Memory B cell (primary cell): ENCODE measurements around the gene MYH16.
"Not testable (repeated sequence)": the region's sequence is repeated elsewhere in the genome, so short reads cannot be mapped to it uniquely, and the experiment has no call there.

Experiments used
- ATAC-seq: fragments of 150-1000 bp; cut with Tn5 transposase; 2 replicates; pipeline ENCODE4 v1.10.0; 2021; ENCODE audit warnings: low read depth, mild to moderate bottlenecking, moderate library complexity
- DNase-seq, 2 donors: peaks; one replicate each; pipeline ENCODE4 v3.0.0; 2022; ENCODE audit warnings: low spot score in 2 of 2
- H3K27ac Mint-ChIP-seq: one replicate; pipeline ENCODE4 v1.8.0; 2022; ENCODE audit warnings: mild to moderate bottlenecking, moderate library complexity, mixed read lengths
- H3K27me3 Mint-ChIP-seq: one replicate; pipeline ENCODE4 v1.8.0; 2022; ENCODE audit warnings: mixed read lengths
- H3K36me3 Mint-ChIP-seq: one replicate; pipeline ENCODE4 v1.8.0; 2022; ENCODE audit warnings: mild to moderate bottlenecking, mixed read lengths
- H3K4me1 Mint-ChIP-seq: one replicate; pipeline ENCODE4 v1.8.0; 2022; ENCODE audit warnings: mixed read lengths
- H3K4me3 Mint-ChIP-seq: one replicate; pipeline ENCODE4 v1.8.0; 2022; ENCODE audit warnings: mild to moderate bottlenecking, moderate library complexity, mixed read lengths
- H3K9me3 Mint-ChIP-seq: one replicate; pipeline ENCODE4 v1.8.0; 2022; ENCODE audit warnings: mixed read lengths

The MYH16 gene

DNA sequence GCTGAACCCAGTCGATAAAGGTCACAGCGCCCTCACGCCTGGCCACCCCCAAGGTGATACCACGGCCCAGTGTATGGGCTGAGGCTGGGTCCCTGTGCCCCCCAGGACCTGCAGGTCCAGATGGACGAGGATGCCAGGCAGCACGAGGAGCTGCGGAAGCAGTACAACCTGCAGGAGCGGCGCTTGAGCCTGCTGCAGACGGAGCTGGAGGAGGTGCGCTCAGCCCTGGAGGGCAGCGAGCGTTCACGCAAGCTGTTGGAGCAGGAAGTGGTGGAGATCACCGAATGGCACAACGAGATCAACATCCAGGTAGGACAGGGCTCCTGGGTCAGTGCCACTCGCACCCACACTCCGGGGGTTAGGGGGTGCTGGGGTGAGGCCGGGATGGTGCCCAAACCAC lies 28.9 kb downstream of the MYH16 start:
- Mint-ChIP-seq H3K4me3 (no peak overlapping the region), H3K9me3 (no peaks in the 10 kb centered on the region), H3K36me3 (no peaks in the 10 kb centered on the region), H3K27me3 (no peaks in the 10 kb centered on the region), H3K4me1 (no peaks in the 10 kb centered on the region), H3K27ac (no peak overlapping the region)
- DNase-seq, result no peak
- no peak for ATAC-seq

DNA sequence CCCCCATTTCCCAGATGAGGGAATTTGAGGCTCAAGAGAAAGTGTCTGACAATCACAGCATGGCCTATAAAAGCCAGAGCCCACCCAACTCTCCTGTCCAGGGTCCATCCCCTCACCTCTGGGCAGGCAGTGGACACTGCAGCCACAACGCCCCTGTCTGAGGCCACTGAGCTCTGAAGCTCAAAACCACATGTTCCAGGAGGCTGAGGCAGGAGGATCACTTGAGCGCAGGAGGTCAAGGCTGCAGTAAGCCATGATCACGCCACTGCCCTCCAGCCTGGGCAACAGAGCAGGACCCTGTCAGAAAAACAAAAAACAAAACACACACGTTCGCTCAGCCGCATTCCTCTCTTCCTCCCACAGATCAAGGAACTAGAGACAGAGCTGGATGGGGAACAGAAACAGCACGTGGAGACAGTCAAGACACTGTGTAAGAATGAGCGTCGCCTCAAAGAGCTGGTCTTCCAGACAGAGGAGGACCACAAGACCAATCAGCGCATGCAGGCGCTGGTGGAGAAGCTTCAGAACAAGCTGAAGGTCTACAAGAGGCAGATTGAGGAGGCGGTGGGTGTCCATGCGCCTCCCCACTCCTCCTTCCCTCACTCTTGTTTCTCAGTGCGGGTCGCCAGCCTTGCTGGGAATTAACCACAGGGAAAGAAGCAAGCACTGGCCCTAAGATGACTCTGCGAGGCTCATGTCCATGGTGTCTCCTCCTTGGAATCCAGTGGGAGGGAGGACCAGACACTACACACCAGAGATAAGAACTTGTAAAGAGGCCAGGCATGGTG lies 33.0 kb downstream of the MYH16 start:
- Mint-ChIP-seq H3K4me3 (no peak overlapping the region), H3K9me3 (peaks cover 1% of the 10 kb centered on the region), H3K27ac (no peak overlapping the region), H3K4me1 (no peaks in the 10 kb centered on the region), H3K36me3 (peaks cover 4% of the 10 kb centered on the region), H3K27me3 (peaks cover 2% of the 10 kb centered on the region)
- DNase-seq, result no peak
- no peak for ATAC-seq

DNA sequence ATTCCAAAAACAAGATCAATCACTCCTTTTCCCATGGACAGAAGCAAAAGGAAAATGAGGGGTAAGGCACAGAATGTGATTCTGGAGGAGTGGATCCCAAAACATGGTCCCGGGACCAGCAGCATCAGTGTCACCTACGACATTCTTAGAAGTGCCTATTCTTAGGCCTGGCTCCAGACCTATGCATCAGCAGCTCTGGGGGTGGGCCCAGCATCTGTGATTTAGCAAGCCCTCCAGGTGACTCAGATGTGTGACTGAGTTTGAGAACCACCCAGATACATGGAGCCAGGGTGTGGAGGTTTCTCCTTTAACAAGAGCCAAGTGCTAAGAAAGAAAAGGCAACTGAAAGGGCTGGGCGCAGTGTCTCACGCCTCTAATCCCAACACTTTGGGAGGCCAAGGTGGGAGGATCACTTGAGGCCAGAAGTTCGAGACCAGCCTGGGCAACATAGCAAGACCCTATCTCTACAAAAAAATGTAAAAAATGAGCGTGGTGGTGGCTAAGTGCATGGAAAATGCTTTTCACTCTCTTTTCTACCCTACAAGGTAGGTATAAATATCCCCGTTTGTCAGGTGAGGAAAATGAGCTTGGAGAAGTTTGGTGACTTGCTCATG lies 35.9 kb downstream of the MYH16 start:
- Mint-ChIP-seq H3K27me3 (peaks cover 4% of the 10 kb centered on the region), H3K27ac (no peak overlapping the region), H3K36me3 (peaks cover 4% of the 10 kb centered on the region), H3K4me1 (no peaks in the 10 kb centered on the region), H3K4me3 (no peak overlapping the region), H3K9me3 (peaks cover 1% of the 10 kb centered on the region)
- no peak for DNase-seq
- no peak for ATAC-seq

- Mint-ChIP-seq H3K4me1 (no peaks in the 10 kb centered on the region), H3K4me3 (no peak overlapping the region), H3K27ac (no peak overlapping the region), H3K36me3 (peaks cover 4% of the 10 kb centered on the region), H3K9me3 (peaks cover 1% of the 10 kb centered on the region), H3K27me3 (peaks cover 4% of the 10 kb centered on the region)
- ATAC-seq (no peak), DNase-seq (no peak)
These were observed 36.5 kb downstream of the MYH16 start for GRCh38 chr7:99309111-99309510.

GRCh38 chr7:99310004-99310403 lies 37.4 kb downstream of the MYH16 start:
- ATAC-seq (no peak), DNase-seq (no peak)
- Mint-ChIP-seq H3K4me3 (no peak overlapping the region), H3K27ac (no peak overlapping the region), H3K9me3 (peaks cover 1% of the 10 kb centered on the region), H3K4me1 (peaks cover 2% of the 10 kb centered on the region), H3K36me3 (peaks cover 4% of the 10 kb centered on the region), H3K27me3 (peaks cover 8% of the 10 kb centered on the region)

GRCh38 chr7:99311702-99312101 lies 39.1 kb downstream of the MYH16 start:
- Mint-ChIP-seq H3K9me3 (peaks cover 1% of the 10 kb centered on the region), H3K4me3 (no peak overlapping the region), H3K36me3 (peaks cover 4% of the 10 kb centered on the region), H3K27me3 (peaks cover 8% of the 10 kb centered on the region), H3K4me1 (peaks cover 2% of the 10 kb centered on the region), H3K27ac (no peak overlapping the region)
- DNase-seq (no peak), ATAC-seq (no peak)

DNA sequence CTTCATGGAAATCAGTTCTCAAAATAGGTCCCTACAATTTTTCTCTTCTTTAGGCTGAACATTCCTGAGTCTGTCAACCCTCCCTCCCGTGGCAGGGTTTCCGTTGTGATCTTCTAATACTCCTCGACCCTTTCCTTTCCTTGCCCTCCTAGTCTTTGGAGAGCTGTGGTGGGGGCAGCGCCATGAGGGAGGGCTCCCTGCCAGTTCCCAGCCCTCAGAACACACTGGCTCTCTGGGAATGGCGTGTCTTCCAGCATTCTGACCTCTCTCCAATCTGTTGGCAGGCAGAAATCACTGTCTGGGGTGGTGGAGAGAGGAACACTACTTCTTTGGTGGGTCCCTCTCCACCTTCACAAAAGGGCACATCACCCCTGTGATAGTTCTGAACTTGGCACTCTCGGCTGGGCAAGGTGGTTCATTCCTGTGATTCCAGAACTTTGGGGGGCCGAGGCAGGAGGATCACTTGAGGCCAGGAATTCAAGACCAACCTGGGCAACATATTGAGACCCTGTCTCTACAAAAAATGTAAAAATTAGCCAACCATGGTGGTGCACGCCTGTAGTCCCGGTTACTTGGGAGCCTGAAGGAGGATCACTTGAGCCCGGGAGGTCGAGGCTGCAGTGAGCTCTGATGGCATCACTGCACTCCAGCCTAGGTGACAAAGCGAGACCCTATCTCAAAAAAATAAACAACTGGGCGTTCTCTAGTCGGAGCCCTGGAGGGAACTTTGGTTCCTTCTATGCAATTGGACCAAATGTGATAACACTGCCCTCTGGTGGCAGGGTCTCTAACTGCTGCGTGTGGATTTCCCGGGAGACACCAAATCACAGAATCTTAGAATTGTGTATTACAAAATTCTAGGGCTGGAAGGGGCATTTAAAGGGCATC lies 39.9 kb downstream of the MYH16 start:
- Mint-ChIP-seq H3K36me3 (peaks cover 4% of the 10 kb centered on the region), H3K27ac (no peak overlapping the region), H3K4me3 (peak overlapping the region; percentile 27), H3K9me3 (peaks cover 1% of the 10 kb centered on the region), H3K27me3 (peaks cover 8% of the 10 kb centered on the region), H3K4me1 (peaks cover 2% of the 10 kb centered on the region)
- DNase-seq (peak; percentile 71 to 72), ATAC-seq (peak; percentile 81)

DNA sequence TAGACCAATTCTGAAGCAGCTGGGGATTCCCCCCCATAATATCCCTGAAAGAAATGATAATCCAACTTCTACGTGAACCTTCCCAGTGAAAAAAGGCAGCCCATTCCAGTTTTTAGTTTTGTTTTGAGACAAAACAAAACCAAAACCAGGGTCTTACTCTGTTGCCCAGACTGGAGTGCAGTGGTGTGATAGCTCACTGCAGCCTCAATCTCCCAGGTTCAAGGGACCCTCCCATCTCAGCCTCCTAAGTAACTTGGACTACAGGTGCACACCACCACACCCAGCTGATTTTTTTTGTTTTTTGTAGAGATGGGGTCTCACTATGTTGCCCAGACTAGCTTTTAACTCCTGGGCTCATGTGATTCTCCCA lies 40.5 kb downstream of the MYH16 start:
- peaks cover 2% of the 10 kb centered on the region for H3K4me1 Mint-ChIP-seq
- H3K4me3 Mint-ChIP-seq, result peak overlapping the region; percentile 27
- DNase-seq (no peak), ATAC-seq (peak; percentile 55)
- no peak overlapping the region for H3K27ac Mint-ChIP-seq
- peaks cover 4% of the 10 kb centered on the region for H3K36me3 Mint-ChIP-seq
- H3K9me3 Mint-ChIP-seq, result peaks cover 1% of the 10 kb centered on the region
- H3K27me3 Mint-ChIP-seq, result peaks cover 8% of the 10 kb centered on the region

DNA sequence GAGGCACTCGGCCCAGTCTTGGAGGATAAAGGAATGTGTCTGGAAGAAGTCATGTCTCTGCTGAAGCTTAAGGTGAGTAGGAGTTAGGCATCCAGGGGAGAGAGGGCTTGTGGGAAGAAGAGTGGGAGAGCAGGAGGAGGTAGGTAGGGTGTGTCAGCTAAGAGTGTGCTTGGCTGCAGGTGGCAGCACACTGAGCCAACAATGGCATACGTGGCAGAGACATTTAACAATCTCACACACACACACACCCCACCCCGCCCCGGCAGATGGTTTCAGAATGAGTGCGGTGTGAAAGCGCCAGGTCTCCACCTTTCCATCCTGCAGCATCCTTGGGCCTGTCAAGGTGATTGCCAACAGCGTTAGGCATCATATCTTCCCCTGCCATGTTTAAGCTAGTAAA lies 41.9 kb downstream of the MYH16 start:
- H3K27me3 Mint-ChIP-seq, result peaks cover 8% of the 10 kb centered on the region
- H3K4me1 Mint-ChIP-seq, result peaks cover 2% of the 10 kb centered on the region
- DNase-seq (no peak), ATAC-seq (no peak)
- peaks cover 1% of the 10 kb centered on the region for H3K9me3 Mint-ChIP-seq
- H3K4me3 Mint-ChIP-seq, result no peak overlapping the region
- H3K27ac Mint-ChIP-seq, result no peak overlapping the region
- peaks cover 4% of the 10 kb centered on the region for H3K36me3 Mint-ChIP-seq

DNA sequence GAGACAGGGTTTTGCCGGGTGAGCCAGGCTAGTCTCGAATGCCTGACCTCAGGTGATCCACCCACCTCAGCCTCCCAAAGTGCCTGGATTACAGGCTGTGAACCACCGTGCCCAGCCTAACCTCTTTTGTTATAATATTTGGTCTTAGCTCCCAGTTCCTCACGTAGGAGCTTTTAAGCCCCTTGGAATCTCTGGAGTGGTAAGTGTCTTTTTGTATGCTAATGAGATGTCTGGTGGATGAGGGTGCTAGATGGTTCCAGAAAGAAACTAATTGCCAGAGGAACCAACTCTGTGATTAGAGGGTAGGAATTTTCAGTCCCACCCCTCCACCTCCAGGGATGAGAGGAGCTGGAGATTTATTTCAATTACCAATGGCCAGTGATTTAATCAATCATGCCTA lies 47.7 kb downstream of the MYH16 start:
- Mint-ChIP-seq H3K4me1 (peaks cover 2% of the 10 kb centered on the region), H3K27me3 (no peaks in the 10 kb centered on the region), H3K4me3 (no peak overlapping the region), H3K9me3 (no peaks in the 10 kb centered on the region), H3K36me3 (no peaks in the 10 kb centered on the region), H3K27ac (no peak overlapping the region)
- no peak for ATAC-seq
- no peak for DNase-seq

GRCh38 chr7:99322659-99323058 lies 50.0 kb downstream of the MYH16 start:
- H3K27me3 Mint-ChIP-seq, H3K36me3 Mint-ChIP-seq, DNase-seq, H3K4me3 Mint-ChIP-seq, ATAC-seq, H3K27ac Mint-ChIP-seq, H3K9me3 Mint-ChIP-seq: not testable (repeated sequence)
- peaks cover 12% of the 10 kb centered on the region for H3K4me1 Mint-ChIP-seq

- Mint-ChIP-seq H3K27me3 (no peaks in the 10 kb centered on the region), H3K27ac (no peak overlapping the region), H3K4me3 (peak overlapping the region; percentile 87), H3K9me3 (no peaks in the 10 kb centered on the region), H3K4me1 (peaks cover 19% of the 10 kb centered on the region), H3K36me3 (no peaks in the 10 kb centered on the region)
- DNase-seq (no peak), ATAC-seq (no peak)
These were observed 51.9 kb downstream of the MYH16 start for GRCh38 chr7:99324559-99324958.

GRCh38 chr7:99325001-99325493 lies 52.4 kb downstream of the MYH16 start:
- H3K27me3 Mint-ChIP-seq, result no peaks in the 10 kb centered on the region
- DNase-seq, result no peak
- H3K27ac Mint-ChIP-seq, result peak overlapping the region; percentile 92
- peak overlapping the region; percentile 87 for H3K4me3 Mint-ChIP-seq
- no peak for ATAC-seq
- H3K4me1 Mint-ChIP-seq, result peaks cover 19% of the 10 kb centered on the region
- H3K9me3 Mint-ChIP-seq, result no peaks in the 10 kb centered on the region
- H3K36me3 Mint-ChIP-seq, result no peaks in the 10 kb centered on the region
